ENCODE data around the gene RAB27A. TPM values are rescaled to one million over a fixed set of nuclear protein-coding genes. Genes with fewer than 3 reads are reported as not detected.
"Not testable (repeated sequence)": the region's sequence is repeated elsewhere in the genome, so short reads cannot be mapped to it uniquely, and the experiment has no call there.

The RAB27A gene
- polyA plus RNA-seq, 12 donors, result 4.7 to 15.7 (median 8.0) TPM; not detected in 1

GRCh38 chr15:55254916-55255679 lies 34.5 kb downstream of the RAB27A start:
- no peak for DNase-seq

- no peak for DNase-seq
Observed at GRCh38 chr15:55253580-55253979, 36.0 kb downstream of the RAB27A start.

GRCh38 chr15:55252201-55252600 lies 37.4 kb downstream of the RAB27A start:
- DNase-seq, result not testable (repeated sequence)

- DNase-seq, result no peak
Observed at GRCh38 chr15:55250941-55251340, 38.7 kb downstream of the RAB27A start.

- no peak for DNase-seq
Observed at GRCh38 chr15:55250392-55250791, 39.2 kb downstream of the RAB27A start.

GRCh38 chr15:55249885-55250284 lies 39.7 kb downstream of the RAB27A start:
- DNase-seq, result not testable (repeated sequence)

- no peak for DNase-seq
Observed at GRCh38 chr15:55248895-55249294, 40.7 kb downstream of the RAB27A start.

- no peak for DNase-seq
Observed at GRCh38 chr15:55247766-55248427, 41.7 kb downstream of the RAB27A start.

GRCh38 chr15:55247311-55247710 lies 42.3 kb downstream of the RAB27A start:
- DNase-seq, result no peak

GRCh38 chr15:55246567-55246966 lies 43.0 kb downstream of the RAB27A start:
- DNase-seq, result no peak

GRCh38 chr15:55245059-55245458 lies 44.6 kb downstream of the RAB27A start:
- no peak for DNase-seq

GRCh38 chr15:55241891-55242290 lies 47.7 kb downstream of the RAB27A start:
- no peak for DNase-seq

GRCh38 chr15:55241186-55241585 lies 48.4 kb downstream of the RAB27A start:
- DNase-seq, result no peak

GRCh38 chr15:55240125-55240760 lies 49.4 kb downstream of the RAB27A start:
- DNase-seq, result no peak

GRCh38 chr15:55239440-55240124 lies 50.0 kb downstream of the RAB27A start:
- no peak for DNase-seq

- no peak for DNase-seq
Observed at GRCh38 chr15:55238877-55239276, 50.7 kb downstream of the RAB27A start.

- no peak for DNase-seq
Observed at GRCh38 chr15:55237219-55238130, 52.1 kb downstream of the RAB27A start.

GRCh38 chr15:55235546-55236036 lies 54.0 kb downstream of the RAB27A start:
- DNase-seq, result no peak

GRCh38 chr15:55234800-55235104 lies 54.9 kb downstream of the RAB27A start:
- no peak for DNase-seq

GRCh38 chr15:55234104-55234799 lies 55.4 kb downstream of the RAB27A start:
- DNase-seq, result no peak

- no peak for DNase-seq
Observed at GRCh38 chr15:55231455-55231854, 58.2 kb downstream of the RAB27A start.

All from muscle of arm (tissue), 12 donors.